Measurements from ENCODE around the gene PDE4D. TPM values are rescaled to one million over a fixed set of nuclear protein-coding genes. Genes with fewer than 3 reads are reported as not detected.
"Not testable (repeated sequence)": the region's sequence is repeated elsewhere in the genome, so short reads cannot be mapped to it uniquely, and the experiment has no call there.

PDE4D gene
- total and polyA plus RNA-seq, 3 donors from 2014 or later = 7.8 to 13.9 (median 8.7) TPM

- WGBS, 2 donors = 89 to 95% methylated on average over 1 of the region's 1 CpG
- Histone ChIP-seq H3K36me3 (ENCODE audit: low read depth, missing control alignments) (no peaks in the 10 kb centered on the region), H3K27me3 (no peaks in the 10 kb centered on the region), H3K9me3 (no peaks in the 10 kb centered on the region), H3K4me3 (no peak overlapping the region), H3K27ac (no peak overlapping the region), H3K4me1 (no peaks in the 10 kb centered on the region)
- intact Hi-C loops (cut with DNase I; ENCODE audit: low total_unique reads) = no loop called here
- no peak for DNase-seq
- no peak for TF ChIP-seq POLR2A (IDR thresholded peaks at IDR 0.05)
- TF ChIP-seq, protein P1, sequence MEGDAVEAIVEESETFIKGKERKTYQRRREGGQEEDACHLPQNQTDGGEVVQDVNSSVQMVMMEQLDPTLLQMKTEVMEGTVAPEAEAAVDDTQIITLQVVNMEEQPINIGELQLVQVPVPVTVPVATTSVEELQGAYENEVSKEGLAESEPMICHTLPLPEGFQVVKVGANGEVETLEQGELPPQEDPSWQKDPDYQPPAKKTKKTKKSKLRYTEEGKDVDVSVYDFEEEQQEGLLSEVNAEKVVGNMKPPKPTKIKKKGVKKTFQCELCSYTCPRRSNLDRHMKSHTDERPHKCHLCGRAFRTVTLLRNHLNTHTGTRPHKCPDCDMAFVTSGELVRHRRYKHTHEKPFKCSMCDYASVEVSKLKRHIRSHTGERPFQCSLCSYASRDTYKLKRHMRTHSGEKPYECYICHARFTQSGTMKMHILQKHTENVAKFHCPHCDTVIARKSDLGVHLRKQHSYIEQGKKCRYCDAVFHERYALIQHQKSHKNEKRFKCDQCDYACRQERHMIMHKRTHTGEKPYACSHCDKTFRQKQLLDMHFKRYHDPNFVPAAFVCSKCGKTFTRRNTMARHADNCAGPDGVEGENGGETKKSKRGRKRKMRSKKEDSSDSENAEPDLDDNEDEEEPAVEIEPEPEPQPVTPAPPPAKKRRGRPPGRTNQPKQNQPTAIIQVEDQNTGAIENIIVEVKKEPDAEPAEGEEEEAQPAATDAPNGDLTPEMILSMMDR (IDR thresholded peaks at IDR 0.05) = no peak
Observed at GRCh38 chr5:59755476-59755875, 138.1 kb downstream of the PDE4D start.

DNA sequence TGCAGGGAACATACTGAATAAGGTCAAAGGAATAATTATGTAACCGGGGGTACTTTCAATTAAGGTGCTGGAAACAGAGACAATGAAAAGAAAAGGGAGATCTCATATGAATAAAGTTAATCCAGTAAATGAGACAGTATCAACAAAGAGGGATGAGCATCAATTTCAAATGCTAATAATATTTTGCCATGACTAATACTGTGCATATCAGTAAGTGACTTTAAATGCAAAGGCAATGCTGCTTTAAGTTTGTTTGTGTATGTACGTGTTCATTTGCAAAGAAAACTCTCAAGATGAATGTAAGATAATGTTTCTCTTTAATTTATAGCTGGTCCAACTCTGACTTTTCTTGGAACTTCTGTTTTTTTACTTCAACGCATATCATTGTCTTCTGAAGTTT, 139.9 kb downstream of the PDE4D start:
- TF ChIP-seq, protein P1 (IDR thresholded peaks at IDR 0.05) = no peak
- TF ChIP-seq POLR2A (IDR thresholded peaks at IDR 0.05) = no peak
- no peaks in the 10 kb centered on the region for H3K27me3 ChIP-seq
- no peak for DNase-seq
- H3K36me3 ChIP-seq (ENCODE audit: low read depth, missing control alignments) = no peaks in the 10 kb centered on the region
- H3K9me3 ChIP-seq = no peaks in the 10 kb centered on the region
- H3K4me1 ChIP-seq = no peaks in the 10 kb centered on the region
- intact Hi-C loops (cut with DNase I; ENCODE audit: low total_unique reads) = no loop called here
- no peak overlapping the region for H3K27ac ChIP-seq
- no peak overlapping the region for H3K4me3 ChIP-seq
- WGBS, 2 donors = 74 to 91% methylated on average over 3 of the region's 3 CpGs

DNA sequence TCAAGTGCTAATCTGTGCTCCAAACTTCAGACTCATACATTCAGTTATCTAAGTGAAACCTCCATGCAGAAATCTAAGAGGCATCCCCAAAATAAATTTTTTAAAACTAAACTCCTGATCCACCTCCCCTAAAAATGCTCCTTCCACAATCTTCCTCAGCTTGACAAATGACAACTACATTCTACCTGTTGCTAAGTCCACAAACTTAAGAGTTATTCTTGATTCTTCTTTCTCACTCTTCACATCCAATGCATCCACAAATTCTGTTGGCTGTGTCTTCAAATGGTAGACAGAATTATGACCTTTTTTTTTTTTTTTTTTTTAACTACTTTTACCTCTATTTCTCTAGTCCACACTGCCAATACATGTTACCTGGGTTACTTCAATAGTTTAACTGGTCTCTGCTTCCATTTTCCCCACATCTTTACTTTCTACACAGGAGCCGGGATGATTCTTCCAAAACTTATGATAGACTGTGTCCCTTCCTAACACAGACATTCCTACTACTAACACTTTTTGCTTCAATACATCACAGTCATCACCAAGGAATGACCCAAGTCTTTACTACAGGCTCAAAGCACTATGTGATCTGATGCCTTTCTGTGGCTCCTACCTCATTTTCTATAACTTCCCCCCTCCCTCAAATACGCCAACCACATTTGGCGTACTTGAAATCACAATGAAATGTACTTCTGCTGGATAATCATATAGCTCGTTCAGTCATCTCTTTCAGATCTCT, 143.6 kb downstream of the PDE4D start:
- Histone ChIP-seq H3K4me3 (no peak overlapping the region), H3K27me3 (no peaks in the 10 kb centered on the region), H3K9me3 (no peaks in the 10 kb centered on the region), H3K36me3 (ENCODE audit: low read depth, missing control alignments) (no peaks in the 10 kb centered on the region), H3K27ac (no peak overlapping the region), H3K4me1 (no peaks in the 10 kb centered on the region)
- TF ChIP-seq, protein P1 (IDR thresholded peaks at IDR 0.05) = no peak
- TF ChIP-seq POLR2A (IDR thresholded peaks at IDR 0.05) = no peak
- intact Hi-C loops (cut with DNase I; ENCODE audit: low total_unique reads) = no loop called here
- DNase-seq = no peak
- WGBS, 2 donors = 95 to 99% methylated on average over 4 of the region's 4 CpGs

DNA sequence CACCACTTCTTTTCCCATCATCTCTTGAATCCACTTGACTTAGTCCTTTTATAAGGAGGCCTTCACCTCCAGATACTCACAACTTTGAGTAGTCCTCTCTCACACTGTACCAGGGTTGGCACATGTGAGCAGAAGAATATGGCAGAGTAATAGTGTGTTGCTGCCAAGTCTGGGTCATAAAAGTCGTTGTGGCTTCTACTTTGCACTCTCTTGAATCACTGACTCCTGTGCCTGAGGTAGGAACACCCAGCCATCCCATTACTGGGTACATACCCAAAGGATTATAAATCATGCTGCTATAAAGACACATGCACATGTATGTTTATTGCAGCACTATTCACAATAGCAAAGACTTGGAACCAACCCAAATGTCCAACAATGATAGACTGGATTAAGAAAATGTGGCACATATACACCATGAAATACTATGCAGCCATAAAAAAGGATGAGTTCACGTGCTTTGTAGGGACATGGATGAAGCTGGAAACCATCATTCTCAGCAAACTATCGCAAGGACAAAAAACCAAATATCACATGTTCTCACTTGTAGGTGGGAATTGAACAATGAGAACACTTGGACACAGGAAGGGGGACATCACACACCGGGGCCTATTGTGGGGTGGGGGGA, 145.4 kb downstream of the PDE4D start:
- intact Hi-C loops (cut with DNase I; ENCODE audit: low total_unique reads); DNase-seq; H3K27ac ChIP-seq; H3K36me3 ChIP-seq (ENCODE audit: low read depth, missing control alignments); H3K4me1 ChIP-seq; H3K27me3 ChIP-seq; H3K4me3 ChIP-seq; H3K9me3 ChIP-seq: not testable (repeated sequence)
- 86 to 88% methylated on average over 4 of the region's 4 CpGs for WGBS, 2 donors

DNA sequence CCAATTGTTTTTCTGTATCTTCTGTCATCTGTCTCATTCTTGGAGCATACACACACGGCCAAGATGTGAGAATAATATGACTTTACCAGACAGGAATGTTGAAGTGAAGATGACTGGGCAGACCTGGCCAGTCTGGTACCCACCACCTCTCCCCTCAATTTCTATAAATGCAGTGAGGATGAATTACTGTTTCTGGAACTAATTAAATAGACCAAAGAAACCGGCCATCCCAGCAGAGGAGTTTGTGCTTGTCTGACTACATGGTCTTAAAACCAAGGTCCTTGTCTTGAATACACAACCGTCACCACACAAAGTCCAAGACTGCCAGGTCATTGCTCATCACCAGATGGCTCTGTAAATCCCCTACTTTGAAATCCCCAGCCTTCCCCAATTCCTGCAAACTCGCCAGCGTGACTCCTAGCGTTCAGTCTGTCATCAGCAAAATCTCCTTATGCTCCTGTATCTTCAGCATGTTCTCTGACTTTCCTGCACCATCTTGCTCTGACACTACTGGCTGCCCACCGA, 147.2 kb downstream of the PDE4D start:
- intact Hi-C loops (cut with DNase I; ENCODE audit: low total_unique reads) = no loop called here
- Histone ChIP-seq H3K36me3 (ENCODE audit: low read depth, missing control alignments) (no peaks in the 10 kb centered on the region), H3K9me3 (no peaks in the 10 kb centered on the region), H3K4me1 (no peaks in the 10 kb centered on the region), H3K4me3 (no peak overlapping the region), H3K27me3 (no peaks in the 10 kb centered on the region), H3K27ac (no peak overlapping the region)
- DNase-seq = no peak
- TF ChIP-seq, protein P1 (IDR thresholded peaks at IDR 0.05) = no peak
- TF ChIP-seq POLR2A (IDR thresholded peaks at IDR 0.05) = no peak
- 87 to 89% methylated on average over 7 of the region's 7 CpGs for WGBS, 2 donors
